ENCODE data around the gene ULK1. TPM values are rescaled to one million over a fixed set of nuclear protein-coding genes. Genes with fewer than 3 reads are reported as not detected.
A peak's percentile ranks its signal among the peaks of the same experiment; 100 is the strongest.

ULK1 gene
- total and polyA plus RNA-seq, 2 of the 13 experiments (the other 11 are each of a cell fraction or from before 2014, with no cell fraction given) = 2.8 to 10.1 TPM

DNA sequence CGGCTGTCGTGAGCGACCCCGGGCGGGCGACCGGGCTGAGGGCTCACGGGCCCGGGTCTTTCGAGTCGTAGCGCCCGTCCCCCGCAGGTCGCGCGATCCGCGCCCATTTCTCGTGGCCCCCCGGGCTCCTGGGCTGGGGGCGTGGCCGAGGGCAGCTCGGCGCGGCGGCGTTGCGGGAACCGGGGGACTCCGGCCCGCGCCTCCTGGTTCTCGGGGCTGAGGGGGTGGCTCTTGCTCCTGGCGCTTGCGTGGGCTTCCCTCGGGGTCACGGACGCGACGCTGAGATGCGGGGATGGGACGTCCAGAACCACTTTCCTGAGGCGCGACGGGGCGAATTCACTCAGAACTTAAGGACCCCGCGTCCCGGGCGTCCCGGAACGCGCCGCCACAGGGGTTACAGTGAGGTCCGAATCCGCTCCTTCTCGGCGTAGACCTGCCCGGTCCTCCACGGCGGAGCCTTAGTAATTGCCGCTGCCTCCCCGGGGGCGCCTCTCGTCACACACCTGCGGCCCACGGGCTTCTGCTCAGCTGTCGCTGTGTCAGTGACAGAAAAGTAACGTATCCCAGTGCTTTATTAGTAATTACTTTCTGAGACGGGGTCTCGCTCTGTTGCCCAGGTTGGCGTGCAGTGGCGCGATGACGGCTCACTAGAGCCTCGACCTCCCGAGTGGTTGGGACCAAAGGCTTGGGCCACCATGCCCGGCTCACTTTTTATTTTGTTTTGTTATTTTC lies 55.9 kb downstream of the ULK1 start (continued):
- TF ChIP-seq, protein P1, sequence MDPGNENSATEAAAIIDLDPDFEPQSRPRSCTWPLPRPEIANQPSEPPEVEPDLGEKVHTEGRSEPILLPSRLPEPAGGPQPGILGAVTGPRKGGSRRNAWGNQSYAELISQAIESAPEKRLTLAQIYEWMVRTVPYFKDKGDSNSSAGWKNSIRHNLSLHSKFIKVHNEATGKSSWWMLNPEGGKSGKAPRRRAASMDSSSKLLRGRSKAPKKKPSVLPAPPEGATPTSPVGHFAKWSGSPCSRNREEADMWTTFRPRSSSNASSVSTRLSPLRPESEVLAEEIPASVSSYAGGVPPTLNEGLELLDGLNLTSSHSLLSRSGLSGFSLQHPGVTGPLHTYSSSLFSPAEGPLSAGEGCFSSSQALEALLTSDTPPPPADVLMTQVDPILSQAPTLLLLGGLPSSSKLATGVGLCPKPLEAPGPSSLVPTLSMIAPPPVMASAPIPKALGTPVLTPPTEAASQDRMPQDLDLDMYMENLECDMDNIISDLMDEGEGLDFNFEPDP (CRISPR knock-in tag; conservative IDR thresholded peaks at IDR 0.05) = 0 out of 2 replicates have a peak, but pooled peaks have one; percentile 91
- TF ChIP-seq, protein P2, sequence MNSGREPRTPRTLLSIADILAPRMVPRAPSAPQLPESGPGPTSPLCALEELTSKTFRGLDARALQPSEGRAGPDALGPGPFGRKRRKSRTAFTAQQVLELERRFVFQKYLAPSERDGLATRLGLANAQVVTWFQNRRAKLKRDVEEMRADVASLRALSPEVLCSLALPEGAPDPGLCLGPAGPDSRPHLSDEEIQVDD (CRISPR knock-in tag; IDR thresholded peaks at IDR 0.05; ENCODE audit: borderline replicate concordance) = 0 out of 2 replicates have a peak, but pooled peaks have one; percentile 68
- TF ChIP-seq XRCC5 (optimal IDR thresholded peaks at IDR 0.05; ENCODE audit: low read length) (peak; percentile 29), ZMYM4 (CRISPR knock-in tag; IDR thresholded peaks at IDR 0.05) (no peak), AGO2 (optimal IDR thresholded peaks at IDR 0.05; ENCODE audit: low read depth, low read length) (peak; percentile 35), ZMAT3 (CRISPR knock-in tag; conservative IDR thresholded peaks at IDR 0.05) (0 out of 2 replicates have a peak, but pooled peaks have one; percentile 43), ZNF121 (CRISPR knock-in tag; IDR thresholded peaks at IDR 0.05) (peak; percentile 89), ZNF143 (CRISPR knock-in tag; IDR thresholded peaks at IDR 0.05) (0 out of 2 replicates have a peak, but pooled peaks have one; percentile 16), YEATS4 (CRISPR knock-in tag; IDR thresholded peaks at IDR 0.05; ENCODE audit: borderline replicate concordance) (peak; percentile 47), ZFP82 (CRISPR knock-in tag; IDR thresholded peaks at IDR 0.05; ENCODE audit: borderline replicate concordance) (peak; percentile 82; the same call in 1 of the 2 replicates), BRF2 (CRISPR knock-in tag; IDR thresholded peaks at IDR 0.05) (0 out of 2 replicates have a peak, but pooled peaks have one; percentile 24), ZNF232 (CRISPR knock-in tag; IDR thresholded peaks at IDR 0.05; ENCODE audit: borderline replicate concordance) (0 out of 2 replicates have a peak, but pooled peaks have one; percentile 6), ATF4 (CRISPR knock-in tag; IDR thresholded peaks at IDR 0.05) (no peak), ISX (CRISPR knock-in tag; conservative IDR thresholded peaks at IDR 0.05) (0 out of 2 replicates have a peak, but pooled peaks have one; percentile 59), PAXIP1 (CRISPR knock-in tag; conservative IDR thresholded peaks at IDR 0.05) (no peak), HHEX (CRISPR knock-in tag; IDR thresholded peaks at IDR 0.05) (no peak), MED1 (CRISPR knock-in tag; IDR thresholded peaks at IDR 0.05) (no peak), ZNF543 (CRISPR knock-in tag; IDR thresholded peaks at IDR 0.05) (no peak), CREB3 (CRISPR knock-in tag; IDR thresholded peaks at IDR 0.05) (peak; percentile 70; the same call in 1 of the 2 replicates)
- TF ChIP-seq, protein P3, sequence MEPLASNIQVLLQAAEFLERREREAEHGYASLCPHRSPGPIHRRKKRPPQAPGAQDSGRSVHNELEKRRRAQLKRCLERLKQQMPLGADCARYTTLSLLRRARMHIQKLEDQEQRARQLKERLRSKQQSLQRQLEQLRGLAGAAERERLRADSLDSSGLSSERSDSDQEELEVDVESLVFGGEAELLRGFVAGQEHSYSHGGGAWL (CRISPR knock-in tag; IDR thresholded peaks at IDR 0.05) = 0 out of 2 replicates have a peak, but pooled peaks have one; percentile 24

Measured in HepG2 (cell line).